SK-MEL-5 (cell line): ENCODE measurements around the gene ISM1. TPM values are rescaled to one million over a fixed set of nuclear protein-coding genes. Genes with fewer than 3 reads are reported as not detected.

Experiments
- DNase-seq: peaks from one replicate; pipeline ENCODE4 v3.0.0-alpha.2; 2016; ENCODE audit warnings: low read depth, low spot score
- in situ Hi-C: cut with HindIII; loops from 2 replicates; pipeline ENCODE4 v1.10.0; 2016; ENCODE audit warnings: low sequenced_read_pairs, high pct_unique_total_duplicates, low pct_unique_long_range_greater_than_20kb
- total RNA-seq: library from RNA; depleted of rRNA; stranded (reverse); fragments of >200 nt; shearing (Covaris generic); gene quantifications from 2 replicates; pipeline ENCODE4 v1.2.3, GENCODE V29; 2014

The ISM1 gene
- total RNA-seq, 1 experiment from 2014 or later = 5.6 TPM

- no peak for DNase-seq
- in situ Hi-C loops = loop anchor here (25.0 kb wide), 1 partner anchor 178 kb away; no protein-coding TSS in a partner anchor
These were observed 69.7 kb downstream of the ISM1 start for GRCh38 chr20:13290724-13291123.

GRCh38 chr20:13291157-13291556, 70.1 kb downstream of the ISM1 start:
- in situ Hi-C loops = loop anchor here (25.0 kb wide), 1 partner anchor 179 kb away; no protein-coding TSS in a partner anchor
- DNase-seq = no peak

GRCh38 chr20:13292201-13292885, 71.3 kb downstream of the ISM1 start:
- DNase-seq = no peak
- in situ Hi-C loops = loop anchor here (25.0 kb wide), 1 partner anchor 180 kb away; no protein-coding TSS in a partner anchor

GRCh38 chr20:13294522-13294921, 73.4 kb downstream of the ISM1 start:
- in situ Hi-C loops = loop anchor here (25.0 kb wide), 1 partner anchor 182 kb away; no protein-coding TSS in a partner anchor
- DNase-seq = no peak

GRCh38 chr20:13295637-13296036, 74.6 kb downstream of the ISM1 start:
- no peak for DNase-seq
- in situ Hi-C loops = loop anchor here (25.0 kb wide), 1 partner anchor 183 kb away; no protein-coding TSS in a partner anchor

GRCh38 chr20:13296070-13296469, 75.0 kb downstream of the ISM1 start:
- in situ Hi-C loops = loop anchor here (25.0 kb wide), 1 partner anchor 184 kb away; no protein-coding TSS in a partner anchor
- DNase-seq = no peak

- in situ Hi-C loops = loop anchor here (25.0 kb wide), 1 partner anchor 185 kb away; no protein-coding TSS in a partner anchor
- DNase-seq = no peak
These were observed 76.2 kb downstream of the ISM1 start for GRCh38 chr20:13297147-13297899.

- no peak for DNase-seq
- in situ Hi-C loops = loop anchor here (25.0 kb wide), 1 partner anchor 187 kb away; no protein-coding TSS in a partner anchor
These were observed 77.8 kb downstream of the ISM1 start for GRCh38 chr20:13298692-13299373.

- in situ Hi-C loops = loop anchor here (25.0 kb wide), 1 partner anchor 187 kb away; no protein-coding TSS in a partner anchor
- DNase-seq = no peak
These were observed 78.3 kb downstream of the ISM1 start for GRCh38 chr20:13299401-13299800.

GRCh38 chr20:13301596-13301995, 80.5 kb downstream of the ISM1 start:
- in situ Hi-C loops = no loop called here

GRCh38 chr20:13302647-13303450, 81.8 kb downstream of the ISM1 start:
- peak; percentile 80 for DNase-seq
- in situ Hi-C loops = no loop called here

More at GRCh38 chr20:13301596-13301995, 80.5 kb downstream of the ISM1 start:
- no peak for DNase-seq

- in situ Hi-C loops = no loop called here
- no peak for DNase-seq
These were observed 84.2 kb downstream of the ISM1 start for GRCh38 chr20:13305284-13305683.

GRCh38 chr20:13307562-13308163, 86.6 kb downstream of the ISM1 start:
- in situ Hi-C loops = no loop called here
- no peak for DNase-seq

- no peak for DNase-seq
- in situ Hi-C loops = no loop called here
These were observed 91.2 kb downstream of the ISM1 start for GRCh38 chr20:13312300-13312699.

- no peak for DNase-seq
These were observed 92.1 kb downstream of the ISM1 start for GRCh38 chr20:13313201-13313600.

GRCh38 chr20:13317439-13317838, 96.4 kb downstream of the ISM1 start:
- in situ Hi-C loops = no loop called here

More at GRCh38 chr20:13313201-13313600, 92.1 kb downstream of the ISM1 start:
- in situ Hi-C loops = no loop called here

More at GRCh38 chr20:13317439-13317838, 96.4 kb downstream of the ISM1 start:
- no peak for DNase-seq
